Caco-2 (cell line): ENCODE results near the gene CRLF3. TPM values are rescaled to one million over a fixed set of nuclear protein-coding genes. Genes with fewer than 3 reads are reported as not detected.
"Not testable (repeated sequence)": the region's sequence is repeated elsewhere in the genome, so short reads cannot be mapped to it uniquely, and the experiment has no call there.

Source experiments
- BruUV-seq: library from RNA; stranded (reverse); fragments of 400-500 nt; replicated peaks from 2 replicates; lab custom pipeline; 2021; lab: Mats Ljungman, UMichigan
- CTCF ChIA-PET: fragments of 300-600 bp; sonication (Branson Sonifier 250); formaldehyde crosslinking; loops from one replicate; lab custom pipeline; 2022; ENCODE audit warnings: antibody characterized with exemption; lab: Charles Lee
- POLR2A ChIA-PET: fragments of 300-600 bp; sonication (Branson Sonifier 250); formaldehyde crosslinking; loops from one replicate; lab custom pipeline; 2022; ENCODE audit warnings: antibody characterized with exemption; lab: Charles Lee
- DNase-seq, 2 experiments: peaks; one replicate each; pipeline versions ENCODE4 v3.0.0 to v3.0.0-alpha.2; 2020 to 2022
- H3K27me3 ChIP-seq: replicated peaks from 2 replicates; pipeline ENCODE4 v1.6.0; 2011; ENCODE audit warnings: low read length; ENCODE audit not compliant: control insufficient read depth, insufficient read depth
- H3K36me3 ChIP-seq: 2 replicates; pipeline ENCODE4 v1.5.1; 2011; ENCODE audit warnings: low read length; ENCODE audit not compliant: control insufficient read depth, insufficient read depth
- H3K4me1 ChIP-seq: fragments of 250-450 bp; sonication (Bioruptor Pico); 2 replicates; pipeline ENCODE4 v1.5.1; 2020; ENCODE audit warnings: mild to moderate bottlenecking
- H3K4me3 ChIP-seq: 2 replicates; pipeline ENCODE4 v1.5.1; 2011; ENCODE audit warnings: low read depth, mild to moderate bottlenecking, control low read depth, low read length
- H3K9me3 ChIP-seq: fragments of 250-450 bp; sonication (Bioruptor Pico); 2 replicates; pipeline ENCODE4 v1.5.1; 2020; ENCODE audit warnings: mild to moderate bottlenecking, moderate library complexity
- H3K27ac Mint-ChIP-seq: one replicate; pipeline ENCODE4 v1.8.0; 2022; ENCODE audit warnings: mixed read lengths; ENCODE audit not compliant: unreplicated experiment
- H3K27me3 Mint-ChIP-seq: one replicate; pipeline ENCODE4 v1.8.0; 2022; ENCODE audit warnings: mixed read lengths; ENCODE audit not compliant: insufficient read depth, unreplicated experiment
- H3K36me3 Mint-ChIP-seq: one replicate; pipeline ENCODE4 v1.8.0; 2022; ENCODE audit warnings: mild to moderate bottlenecking, mixed read lengths; ENCODE audit not compliant: insufficient read depth, unreplicated experiment
- H3K4me1 Mint-ChIP-seq: one replicate; pipeline ENCODE4 v1.8.0; 2022; ENCODE audit warnings: low read depth, mixed read lengths; ENCODE audit not compliant: unreplicated experiment
- H3K4me3 Mint-ChIP-seq: one replicate; pipeline ENCODE4 v1.8.0; 2022; ENCODE audit warnings: mild to moderate bottlenecking, moderate library complexity, mixed read lengths; ENCODE audit not compliant: unreplicated experiment
- H3K9me3 Mint-ChIP-seq: one replicate; pipeline ENCODE4 v1.8.0; 2022; ENCODE audit warnings: mixed read lengths; ENCODE audit not compliant: unreplicated experiment
- CTCF ChIP-seq, 2 experiments: fragments of 200-600 bp in 1 of 2; IDR thresholded peaks; 1 replicate in 1 of 2; 2 replicates in 1 of 2; pipeline versions ENCODE4 v1.5.1 to v1.8.0; 2011 to 2022; ENCODE audit warnings: antibody characterized with exemption in 1 of 2, control low read depth in 1 of 2, inconsistent platforms in 1 of 2, low read depth in 1 of 2, low read length in 1 of 2, mild to moderate bottlenecking in 1 of 2, moderate library complexity in 1 of 2; ENCODE audit not compliant: insufficient read depth in 1 of 2, severe bottlenecking in 1 of 2, unreplicated experiment in 1 of 2
- intact Hi-C: fragments of 100-400 bp; cut with micrococcal nuclease; formaldehyde crosslinking; loops from one replicate; pipeline ENCODE4 v1.10.0; 2022; ENCODE audit not compliant: unreplicated experiment
- total RNA-seq: library from RNA; stranded (reverse); gene quantifications from 2 replicates; pipeline ENCODE4 v1.2.3, GENCODE V29; 2022

Gene CRLF3
- total RNA-seq, 1 experiment from 2014 or later: 16.3 TPM

- H3K36me3 ChIP-seq: peaks cover 4% of the 10 kb centered on the region
Observed at GRCh38 chr17:30780343-30780742, 44.1 kb downstream of the CRLF3 start.

GRCh38 chr17:30768771-30769170, 55.7 kb downstream of the CRLF3 start:
- H3K27me3 ChIP-seq, H3K36me3 ChIP-seq, H3K27ac Mint-ChIP-seq, H3K9me3 ChIP-seq, H3K4me1 Mint-ChIP-seq, H3K4me3 ChIP-seq, H3K9me3 Mint-ChIP-seq, DNase-seq, H3K4me3 Mint-ChIP-seq, POLR2A ChIA-PET, CTCF ChIA-PET, BruUV-seq, H3K27me3 Mint-ChIP-seq, H3K4me1 ChIP-seq, intact Hi-C loops: not testable (repeated sequence)
- peaks cover 72% of the 10 kb centered on the region for H3K36me3 Mint-ChIP-seq

More at GRCh38 chr17:30780343-30780742, 44.1 kb downstream of the CRLF3 start:
- no TSS peak for BruUV-seq
- Mint-ChIP-seq H3K9me3 (no peaks in the 10 kb centered on the region), H3K4me1 (no peaks in the 10 kb centered on the region), H3K27me3 (no peaks in the 10 kb centered on the region), H3K36me3 (peaks cover 77% of the 10 kb centered on the region), H3K27ac (no peak overlapping the region), H3K4me3 (no peak overlapping the region)
- POLR2A ChIA-PET: no interaction called here
- Histone ChIP-seq H3K27me3 (no peaks in the 10 kb centered on the region), H3K4me3 (no peak overlapping the region), H3K9me3 (no peaks in the 10 kb centered on the region), H3K4me1 (no peaks in the 10 kb centered on the region)
- no peak for DNase-seq
- intact Hi-C loops: no loop called here
- TF ChIP-seq CTCF (IDR thresholded peaks at IDR 0.05; ENCODE audit: insufficient read depth in 1 of 2, low read depth in 1 of 2, low read length in 1 of 2, severe bottlenecking in 1 of 2, unreplicated experiment in 1 of 2): no peak
- CTCF ChIA-PET: no interaction called here

- H3K27me3 Mint-ChIP-seq, H3K4me3 ChIP-seq, H3K4me1 ChIP-seq, H3K9me3 ChIP-seq, H3K4me3 Mint-ChIP-seq, H3K9me3 Mint-ChIP-seq, H3K4me1 Mint-ChIP-seq, H3K27me3 ChIP-seq, H3K36me3 ChIP-seq, POLR2A ChIA-PET, intact Hi-C loops, DNase-seq, CTCF ChIA-PET, H3K27ac Mint-ChIP-seq, BruUV-seq: not testable (repeated sequence)
- H3K36me3 Mint-ChIP-seq: peaks cover 72% of the 10 kb centered on the region
Observed at GRCh38 chr17:30767641-30768404, 56.7 kb downstream of the CRLF3 start.

- intact Hi-C loops: no loop called here
- no peak for DNase-seq
- Histone ChIP-seq H3K9me3 (no peaks in the 10 kb centered on the region), H3K4me1 (no peaks in the 10 kb centered on the region), H3K27me3 (no peaks in the 10 kb centered on the region), H3K4me3 (no peak overlapping the region), H3K36me3 (no peaks in the 10 kb centered on the region; the same call in 1 of the 2 replicates)
- no peaks in the 10 kb centered on the region for H3K9me3 Mint-ChIP-seq
- no peak for TF ChIP-seq CTCF (IDR thresholded peaks at IDR 0.05; ENCODE audit: insufficient read depth in 1 of 2, low read depth in 1 of 2, low read length in 1 of 2, severe bottlenecking in 1 of 2, unreplicated experiment in 1 of 2)
- no TSS peak for BruUV-seq
- ChIA-PET CTCF (interaction anchor here (0.7 kb wide), 1 partner anchor 20 kb away, joined by 3 read pairs; no protein-coding TSS in a partner anchor), POLR2A (no interaction called here)
- H3K27me3 Mint-ChIP-seq: no peaks in the 10 kb centered on the region
- no peak overlapping the region for H3K27ac Mint-ChIP-seq
- no peak overlapping the region for H3K4me3 Mint-ChIP-seq
- H3K4me1 Mint-ChIP-seq: no peaks in the 10 kb centered on the region
- H3K36me3 Mint-ChIP-seq: peaks cover 93% of the 10 kb centered on the region
Observed at GRCh38 chr17:30761060-30761459, 63.4 kb downstream of the CRLF3 start.

- H3K36me3 ChIP-seq, H3K27me3 Mint-ChIP-seq, H3K9me3 ChIP-seq, H3K27ac Mint-ChIP-seq, intact Hi-C loops, CTCF ChIA-PET, DNase-seq, BruUV-seq, H3K27me3 ChIP-seq, H3K4me3 Mint-ChIP-seq, H3K4me1 Mint-ChIP-seq, H3K9me3 Mint-ChIP-seq, H3K4me3 ChIP-seq, H3K4me1 ChIP-seq, POLR2A ChIA-PET: not testable (repeated sequence)
- peaks cover 90% of the 10 kb centered on the region for H3K36me3 Mint-ChIP-seq
Observed at GRCh38 chr17:30753291-30753690, 71.2 kb downstream of the CRLF3 start.
